Measurements from ENCODE around the gene PRKAG2.
"Not testable (repeated sequence)": the region's sequence is repeated elsewhere in the genome, so short reads cannot be mapped to it uniquely, and the experiment has no call there.

PRKAG2 gene

DNA sequence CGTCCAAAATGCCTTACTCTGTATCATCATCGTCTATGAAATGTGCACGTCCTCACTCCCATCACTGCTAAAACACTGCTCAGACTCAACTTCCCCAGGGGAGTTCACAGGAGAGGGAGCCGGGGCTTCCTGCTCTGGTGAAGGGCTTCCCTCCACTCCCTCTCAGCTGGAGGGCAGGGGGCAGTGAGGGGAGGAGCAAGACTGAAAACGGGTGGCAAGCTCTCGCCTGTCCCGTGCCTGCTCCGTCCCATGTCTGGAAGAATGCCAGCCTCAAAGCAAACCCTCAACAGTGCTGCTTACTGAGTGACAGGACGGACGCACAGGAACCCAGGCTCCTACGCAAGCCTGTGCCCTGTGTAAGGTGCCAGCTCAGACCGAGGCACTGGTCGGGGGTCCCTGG, 25.1 kb downstream of the PRKAG2 start:
- Mint-ChIP-seq H3K4me1 (ENCODE audit: low read depth) (peaks cover 93% of the 10 kb centered on the region), H3K9me3 (no peaks in the 10 kb centered on the region), H3K36me3 (ENCODE audit: low read depth) (peaks cover 44% of the 10 kb centered on the region), H3K27me3 (no peaks in the 10 kb centered on the region), H3K27ac (peak overlapping the region; percentile 99), H3K4me3 (peak overlapping the region; percentile 71)
- intact Hi-C loops (cut with micrococcal nuclease), result loop anchor here (2.0 to 5.0 kb wide), 2 partner anchors 25 to 44 kb away; partner anchors contain the start of gene PRKAG2

DNA sequence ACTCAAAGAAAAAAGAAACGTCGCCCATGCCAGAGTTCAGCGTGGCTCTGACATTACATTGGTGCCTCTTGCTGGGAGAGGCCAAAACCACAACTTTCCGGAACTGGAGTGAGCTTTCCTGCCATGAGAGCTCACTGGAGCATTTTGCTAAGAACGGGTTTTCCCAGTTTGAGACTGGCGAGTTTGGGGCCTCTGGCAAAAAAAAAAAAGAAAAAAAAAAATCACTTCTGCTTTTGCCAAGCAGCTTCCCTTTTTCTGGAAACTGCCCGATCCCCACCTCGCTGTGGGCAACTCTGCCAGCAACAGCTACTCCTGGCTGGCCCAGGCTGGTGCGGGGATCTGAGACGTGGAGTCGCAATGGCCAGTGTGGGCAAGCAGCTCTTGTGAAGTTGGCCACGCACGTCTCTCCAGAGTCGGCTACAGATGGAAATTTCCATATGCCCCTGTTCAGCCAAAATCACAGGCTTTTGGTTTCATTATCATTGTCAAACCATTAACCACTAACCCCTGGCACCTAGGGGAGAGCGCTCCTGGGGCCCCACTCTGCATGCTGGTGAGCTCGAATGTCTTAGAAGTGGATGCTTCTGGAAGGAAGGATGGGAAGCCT, 25.7 kb downstream of the PRKAG2 start:
- Mint-ChIP-seq H3K36me3 (ENCODE audit: low read depth) (peaks cover 39% of the 10 kb centered on the region), H3K27ac (peak overlapping the region; percentile 99), H3K4me1 (ENCODE audit: low read depth) (peaks cover 93% of the 10 kb centered on the region), H3K9me3 (no peaks in the 10 kb centered on the region), H3K27me3 (no peaks in the 10 kb centered on the region), H3K4me3 (peak overlapping the region; percentile 74)
- intact Hi-C loops (cut with micrococcal nuclease), result loop anchor here (2.0 to 5.0 kb wide), 2 partner anchors 26 to 44 kb away; partner anchors contain the start of gene PRKAG2

DNA sequence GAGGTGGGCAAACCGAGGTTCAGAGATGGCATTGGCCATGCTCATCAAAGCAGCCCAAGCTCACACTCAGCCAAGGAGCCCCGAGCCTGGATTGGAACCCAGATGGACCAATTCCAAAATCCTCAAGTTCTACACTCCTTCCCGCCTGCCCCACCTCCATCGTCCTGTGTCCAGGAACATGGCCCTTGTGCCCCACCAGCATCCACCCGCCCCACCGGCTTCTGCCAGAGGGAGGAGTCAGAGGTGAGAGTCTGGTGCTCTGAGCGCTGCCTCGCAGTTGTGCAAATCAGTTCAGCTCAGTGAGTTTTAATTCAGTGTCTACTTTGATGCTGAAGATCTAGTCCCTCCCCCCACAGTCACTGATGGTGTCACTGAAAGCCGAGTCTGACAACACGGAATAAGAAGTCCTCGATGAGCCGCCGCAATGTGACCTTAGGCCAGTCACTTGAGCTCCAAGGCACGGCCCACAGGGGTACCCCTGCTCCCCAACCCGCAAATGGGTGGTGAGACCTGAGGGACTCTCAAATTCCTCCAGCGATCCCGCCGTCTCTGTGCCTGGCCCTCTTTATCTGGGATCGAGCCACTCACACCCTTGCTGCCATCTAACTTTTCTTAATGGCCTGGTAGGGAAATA, 26.3 kb downstream of the PRKAG2 start:
- Mint-ChIP-seq H3K4me3 (peak overlapping the region; percentile 74), H3K36me3 (ENCODE audit: low read depth) (peaks cover 39% of the 10 kb centered on the region), H3K4me1 (ENCODE audit: low read depth) (peaks cover 91% of the 10 kb centered on the region), H3K27ac (peak overlapping the region; percentile 99), H3K9me3 (no peaks in the 10 kb centered on the region), H3K27me3 (no peaks in the 10 kb centered on the region)
- intact Hi-C loops (cut with micrococcal nuclease), result loop anchor here (2.0 to 5.0 kb wide), 2 partner anchors 26 to 43 kb away; partner anchors contain the start of gene PRKAG2

DNA sequence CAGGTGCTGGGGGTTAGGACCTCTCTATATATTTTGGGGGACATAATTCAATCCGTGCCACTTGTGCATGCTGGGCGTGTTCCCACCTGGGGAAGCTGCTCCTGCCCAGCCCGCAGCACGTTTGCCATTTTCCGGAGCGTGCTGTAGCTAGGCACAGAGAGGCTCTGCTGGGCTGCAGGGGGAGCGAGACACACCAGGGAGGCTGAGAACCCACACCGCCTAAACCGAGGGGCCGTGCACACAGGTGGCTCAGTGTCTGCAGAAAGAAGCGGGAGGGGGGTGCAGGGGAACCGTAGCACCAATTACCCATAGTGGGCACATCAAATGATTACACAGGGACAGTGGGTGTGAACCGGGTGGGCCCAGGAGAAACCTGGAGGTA, 27.0 kb downstream of the PRKAG2 start:
- Mint-ChIP-seq H3K9me3 (no peaks in the 10 kb centered on the region), H3K27ac (peak overlapping the region; percentile 99), H3K4me1 (ENCODE audit: low read depth) (peaks cover 94% of the 10 kb centered on the region), H3K4me3 (peak overlapping the region; percentile 26), H3K27me3 (no peaks in the 10 kb centered on the region), H3K36me3 (ENCODE audit: low read depth) (peaks cover 47% of the 10 kb centered on the region)
- intact Hi-C loops (cut with micrococcal nuclease), result loop anchor here (2.0 to 5.0 kb wide), 2 partner anchors 27 to 43 kb away; partner anchors contain the start of gene PRKAG2

DNA sequence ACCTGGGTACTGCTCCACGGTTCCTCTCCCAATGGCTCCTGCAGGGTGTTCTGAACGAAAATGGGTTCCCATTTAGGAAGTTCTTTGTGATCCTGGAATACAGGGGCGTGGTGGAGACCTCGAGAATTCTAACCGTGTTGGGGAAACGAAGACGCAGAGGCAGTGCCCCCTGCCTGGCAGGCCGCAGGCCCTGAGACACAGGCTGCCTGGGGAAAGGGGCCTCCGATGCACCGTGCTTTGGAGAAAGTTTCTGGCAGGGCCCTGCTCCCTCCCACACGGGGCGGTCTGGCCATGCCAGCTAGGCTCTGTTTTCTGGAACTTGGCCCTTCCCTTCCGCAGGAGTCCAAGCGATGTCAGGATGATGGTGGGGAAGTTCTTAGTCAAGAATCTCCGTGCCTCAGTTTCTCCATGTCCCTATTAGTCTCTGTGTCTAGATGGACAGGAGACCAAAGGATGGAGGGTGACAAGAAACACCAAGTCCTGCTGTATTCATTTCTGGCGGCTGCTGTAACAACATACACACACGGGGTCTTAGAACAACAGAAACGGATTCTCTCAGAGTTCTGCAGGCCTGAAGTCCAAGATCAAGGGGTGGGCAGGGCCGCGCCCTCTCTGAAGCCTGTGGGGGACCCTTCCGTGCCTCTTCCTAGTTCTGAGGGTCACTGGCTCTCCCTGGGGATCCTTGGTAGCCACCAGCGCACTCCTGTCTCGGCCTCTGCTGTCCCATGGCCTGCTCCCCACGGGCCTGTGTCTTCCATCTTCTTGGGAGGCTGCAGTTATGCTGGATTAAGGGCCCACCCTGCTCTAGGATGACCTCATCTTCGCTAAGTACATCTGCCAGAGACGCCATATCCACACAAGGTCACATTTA, 27.7 kb downstream of the PRKAG2 start:
- peak overlapping the region; percentile 99 for H3K27ac Mint-ChIP-seq
- intact Hi-C loops (cut with micrococcal nuclease), result no loop called here
- no peak overlapping the region for H3K4me3 Mint-ChIP-seq
- H3K27me3 Mint-ChIP-seq, result no peaks in the 10 kb centered on the region
- H3K4me1 Mint-ChIP-seq (ENCODE audit: low read depth), result peaks cover 94% of the 10 kb centered on the region
- peaks cover 53% of the 10 kb centered on the region for H3K36me3 Mint-ChIP-seq (ENCODE audit: low read depth)
- H3K9me3 Mint-ChIP-seq, result no peaks in the 10 kb centered on the region

DNA sequence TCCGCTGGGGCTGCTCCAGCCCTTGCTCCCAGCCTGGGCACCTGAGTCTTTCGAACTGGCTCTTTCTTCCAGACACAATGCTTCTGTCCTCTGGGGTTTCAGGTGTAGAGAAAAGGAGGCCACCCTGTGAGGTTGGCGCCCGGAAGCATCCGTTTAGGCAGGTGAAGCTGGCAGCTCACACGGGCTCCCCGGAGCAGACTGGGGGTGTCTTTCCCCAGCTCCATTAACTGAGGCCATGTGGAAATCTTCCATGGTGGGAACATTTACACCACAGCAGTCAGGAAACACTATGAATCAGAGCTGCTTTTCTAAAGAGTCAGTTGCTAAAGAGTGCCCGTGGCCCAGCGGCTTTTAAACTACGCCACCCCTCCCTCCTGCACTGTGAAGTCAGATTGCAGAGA, 29.2 kb downstream of the PRKAG2 start:
- peaks cover 48% of the 10 kb centered on the region for H3K36me3 Mint-ChIP-seq (ENCODE audit: low read depth)
- H3K27ac Mint-ChIP-seq, result peak overlapping the region; percentile 61
- intact Hi-C loops (cut with micrococcal nuclease), result no loop called here
- H3K27me3 Mint-ChIP-seq, result no peaks in the 10 kb centered on the region
- H3K4me3 Mint-ChIP-seq, result no peak overlapping the region
- H3K4me1 Mint-ChIP-seq (ENCODE audit: low read depth), result peaks cover 92% of the 10 kb centered on the region
- no peaks in the 10 kb centered on the region for H3K9me3 Mint-ChIP-seq

DNA sequence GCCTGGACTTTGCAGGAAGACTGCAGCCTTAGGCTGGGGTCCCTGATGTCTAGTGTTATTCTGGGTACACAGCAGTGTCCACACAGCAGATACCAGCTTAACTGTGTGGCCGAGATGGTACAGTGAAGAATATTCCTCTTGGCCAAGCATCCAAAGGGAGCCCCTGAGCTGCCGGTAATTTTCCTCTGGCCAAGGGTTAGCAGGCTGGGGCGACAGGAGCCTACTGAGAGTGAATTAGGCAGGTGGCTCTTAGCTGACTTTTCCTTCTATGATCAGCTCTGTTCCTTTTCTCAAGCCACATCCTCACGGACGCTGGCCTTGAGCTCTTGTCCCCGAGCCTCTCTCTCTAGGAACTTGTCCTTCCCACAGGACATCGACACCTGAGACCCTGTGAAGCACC, 29.8 kb downstream of the PRKAG2 start:
- Mint-ChIP-seq H3K27me3 (no peaks in the 10 kb centered on the region), H3K36me3 (ENCODE audit: low read depth) (peaks cover 48% of the 10 kb centered on the region), H3K4me1 (ENCODE audit: low read depth) (peaks cover 87% of the 10 kb centered on the region), H3K4me3 (no peak overlapping the region), H3K27ac (peak overlapping the region; percentile 61), H3K9me3 (no peaks in the 10 kb centered on the region)
- intact Hi-C loops (cut with micrococcal nuclease), result no loop called here

DNA sequence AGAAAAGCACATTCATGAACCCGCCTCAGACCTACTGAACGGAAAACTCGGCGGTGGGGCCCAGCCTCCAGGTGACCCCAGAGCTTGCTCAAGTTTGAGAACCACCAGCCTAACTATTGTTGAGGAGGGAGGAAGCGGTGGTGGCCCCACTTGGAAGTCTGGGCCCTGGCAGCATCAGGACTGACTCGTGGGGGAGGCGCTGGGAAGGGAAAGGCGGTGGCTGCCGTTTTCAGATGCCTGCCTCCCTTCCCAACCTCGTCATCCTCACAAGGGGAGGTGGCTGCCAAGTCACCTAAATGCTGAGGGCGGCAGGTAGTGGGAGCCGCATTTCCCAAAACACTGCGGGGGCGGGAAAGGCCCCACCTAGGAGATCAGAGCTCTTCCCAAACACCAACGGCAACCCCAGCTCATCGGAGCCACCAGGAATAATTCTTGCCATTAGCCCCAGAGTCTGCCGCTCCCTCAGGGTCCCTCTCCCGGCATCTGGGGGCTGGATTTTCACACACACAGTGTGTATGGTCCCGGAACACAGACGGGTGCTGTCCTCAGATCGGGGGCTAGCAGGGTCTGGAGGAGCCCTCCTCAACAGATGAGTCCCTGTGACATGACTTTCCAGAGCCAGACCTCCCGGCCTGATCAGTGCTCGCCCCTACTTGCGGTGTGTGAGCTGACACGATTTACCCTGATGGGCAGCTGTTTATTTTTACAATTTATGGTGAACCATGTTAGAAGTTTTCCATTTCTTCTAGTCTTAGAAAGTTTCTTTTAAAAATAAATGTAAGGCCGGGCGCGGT, 31.3 kb downstream of the PRKAG2 start:
- peaks cover 73% of the 10 kb centered on the region for H3K4me1 Mint-ChIP-seq (ENCODE audit: low read depth)
- H3K4me3 Mint-ChIP-seq, result no peak overlapping the region
- peak overlapping the region; percentile 84 for H3K27ac Mint-ChIP-seq
- H3K27me3 Mint-ChIP-seq, result no peaks in the 10 kb centered on the region
- H3K9me3 Mint-ChIP-seq, result no peaks in the 10 kb centered on the region
- H3K36me3 Mint-ChIP-seq (ENCODE audit: low read depth), result peaks cover 48% of the 10 kb centered on the region
- intact Hi-C loops (cut with micrococcal nuclease), result no loop called here

DNA sequence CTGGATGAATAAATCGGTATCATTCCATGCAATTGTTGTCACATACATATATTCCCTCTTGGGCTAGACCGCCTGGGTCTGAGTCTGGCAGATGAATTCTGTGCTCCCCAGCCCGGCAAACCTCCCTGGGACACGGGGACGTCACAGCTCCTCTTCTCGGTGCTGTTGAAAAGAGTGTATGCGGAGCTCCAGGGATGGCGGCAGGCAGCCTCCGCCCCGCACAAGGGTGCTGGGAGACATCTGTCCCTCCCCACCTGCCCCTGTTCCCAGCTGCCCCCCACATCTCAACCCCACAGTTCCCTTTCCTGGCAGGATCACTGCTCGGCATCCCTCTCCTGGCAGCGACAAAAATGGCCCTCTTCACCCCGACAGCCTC, 32.1 kb downstream of the PRKAG2 start:
- peaks cover 73% of the 10 kb centered on the region for H3K4me1 Mint-ChIP-seq (ENCODE audit: low read depth)
- no peak overlapping the region for H3K4me3 Mint-ChIP-seq
- peak overlapping the region; percentile 84 for H3K27ac Mint-ChIP-seq
- intact Hi-C loops (cut with micrococcal nuclease), result no loop called here
- no peaks in the 10 kb centered on the region for H3K27me3 Mint-ChIP-seq
- peaks cover 48% of the 10 kb centered on the region for H3K36me3 Mint-ChIP-seq (ENCODE audit: low read depth)
- H3K9me3 Mint-ChIP-seq, result no peaks in the 10 kb centered on the region

DNA sequence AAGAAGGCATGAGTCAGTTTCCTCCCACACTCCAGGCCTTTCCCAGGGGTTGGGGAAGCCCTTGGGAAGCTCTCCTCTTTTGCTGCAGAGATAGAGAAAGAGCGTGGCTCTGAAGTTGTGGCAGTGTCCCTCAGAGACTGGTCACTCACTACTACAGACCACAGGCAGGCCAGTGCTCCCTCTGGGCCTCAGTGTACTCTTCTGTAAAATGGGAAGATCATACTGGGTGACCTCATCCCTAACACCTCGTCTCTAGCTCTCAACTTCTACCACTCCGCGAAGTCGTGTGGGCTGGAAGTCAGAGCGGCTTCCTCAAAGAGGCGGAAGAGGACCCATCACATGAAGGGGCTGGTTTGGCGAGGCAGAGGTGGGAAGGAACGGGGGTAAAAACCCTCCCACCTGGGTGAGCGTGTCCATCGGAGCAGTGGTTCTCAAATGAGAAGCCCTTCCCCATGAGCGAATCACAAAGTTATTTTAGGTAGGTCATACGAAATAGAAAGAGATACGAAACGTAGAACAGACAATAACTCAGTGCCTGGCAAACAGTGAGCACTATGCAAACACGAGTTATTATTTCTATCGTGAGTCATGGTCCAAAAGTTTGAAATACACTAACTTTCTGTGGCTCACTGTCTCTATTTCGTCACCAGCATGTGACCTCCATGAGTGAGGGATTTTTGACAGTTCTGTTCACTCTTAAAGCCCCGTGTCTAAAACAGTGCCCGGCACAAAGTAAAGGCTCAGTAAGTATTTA, 32.7 kb downstream of the PRKAG2 start:
- H3K27me3 Mint-ChIP-seq, result no peaks in the 10 kb centered on the region
- peaks cover 47% of the 10 kb centered on the region for H3K36me3 Mint-ChIP-seq (ENCODE audit: low read depth)
- peak overlapping the region; percentile 84 for H3K27ac Mint-ChIP-seq
- H3K4me3 Mint-ChIP-seq, result peak overlapping the region; percentile 37
- intact Hi-C loops (cut with micrococcal nuclease), result no loop called here
- H3K4me1 Mint-ChIP-seq (ENCODE audit: low read depth), result peaks cover 73% of the 10 kb centered on the region
- H3K9me3 Mint-ChIP-seq, result no peaks in the 10 kb centered on the region

DNA sequence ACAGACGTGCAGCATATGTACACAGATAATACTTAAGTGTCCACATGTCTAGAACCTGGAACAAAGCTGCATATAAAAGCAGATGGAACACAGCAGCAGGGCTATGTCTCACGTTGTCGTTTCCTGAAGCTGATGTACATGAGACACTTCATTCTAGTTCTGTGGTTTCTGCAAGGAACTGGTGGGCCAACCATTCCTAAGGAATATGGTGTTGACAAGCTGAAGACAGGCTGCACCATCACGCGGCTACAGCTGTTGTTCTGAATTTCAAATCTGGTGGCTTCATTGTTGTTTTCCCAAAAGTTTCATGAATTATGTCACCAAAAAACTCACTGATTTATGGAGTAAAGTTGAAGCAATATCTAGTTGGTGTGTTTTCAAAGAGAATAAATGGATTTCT, 33.7 kb downstream of the PRKAG2 start:
- no peak overlapping the region for H3K27ac Mint-ChIP-seq
- H3K4me3 Mint-ChIP-seq, result no peak overlapping the region
- H3K4me1 Mint-ChIP-seq (ENCODE audit: low read depth), result peaks cover 71% of the 10 kb centered on the region
- H3K27me3 Mint-ChIP-seq, result no peaks in the 10 kb centered on the region
- intact Hi-C loops (cut with micrococcal nuclease), result no loop called here
- peaks cover 39% of the 10 kb centered on the region for H3K36me3 Mint-ChIP-seq (ENCODE audit: low read depth)
- H3K9me3 Mint-ChIP-seq, result no peaks in the 10 kb centered on the region

DNA sequence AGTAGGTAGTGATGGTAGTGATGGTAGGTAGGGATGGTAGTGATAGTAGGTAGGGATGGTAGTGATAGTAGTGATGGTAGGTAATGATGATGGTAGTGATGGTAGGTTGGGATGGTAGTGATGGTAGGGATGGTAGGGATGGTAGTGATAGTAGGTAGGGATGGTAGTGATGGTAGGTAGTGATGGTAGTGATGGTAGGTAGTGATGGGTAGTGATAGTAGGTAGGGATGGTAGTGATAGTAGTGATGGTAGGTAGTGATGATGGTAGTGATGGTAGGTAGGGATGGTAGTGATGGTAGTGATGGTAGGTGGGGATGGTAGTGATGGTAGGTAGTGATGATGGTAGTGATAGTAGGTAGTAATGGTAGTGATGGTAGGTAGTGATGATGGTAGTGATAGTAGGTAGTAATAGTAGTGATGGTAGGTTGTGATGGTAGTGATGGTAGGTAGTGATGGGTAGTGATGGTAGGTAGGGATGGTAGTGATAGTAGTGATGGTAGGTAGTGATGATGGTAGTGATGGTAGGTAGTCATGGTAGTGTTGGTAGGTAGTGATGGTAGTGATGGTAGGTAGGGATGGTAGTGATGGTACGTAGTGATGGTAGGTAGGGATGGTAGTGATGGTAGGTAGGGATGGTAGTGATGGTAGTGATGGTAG, 35.4 kb downstream of the PRKAG2 start:
- H3K4me3 Mint-ChIP-seq; H3K9me3 Mint-ChIP-seq; H3K27me3 Mint-ChIP-seq; intact Hi-C loops (cut with micrococcal nuclease); H3K27ac Mint-ChIP-seq: not testable (repeated sequence)
- H3K36me3 Mint-ChIP-seq (ENCODE audit: low read depth), result peaks cover 33% of the 10 kb centered on the region
- peaks cover 71% of the 10 kb centered on the region for H3K4me1 Mint-ChIP-seq (ENCODE audit: low read depth)

Measured in dendritic cell treated with granulocyte-macrophage colony-stimulating factor and Interleukin-4, amounts not matched to agents 40 ng/mL and 50 ng/mL, for 4 days (primary cell).